Measurements from ENCODE around the gene HSF2BP. TPM values are rescaled to one million over a fixed set of nuclear protein-coding genes. Genes with fewer than 3 reads are reported as not detected.

Gene HSF2BP
- total RNA-seq: 1.6 and 1.7 TPM in 2 replicates

GRCh38 chr21:43659136-43660000 lies at the start of gene HSF2BP, which contains the start of gene RRP1B:
HSF2BP (minus strand) TSS chr21:43659488; CDS start chr21:43658096, 1,392 bp downstream.
RRP1B (plus strand) TSS chr21:43659560; CDS start chr21:43659665, 105 bp downstream.

Other genes starting within 250 kb of the HSF2BP start
- gene SIK1, start 232.4 kb downstream of the HSF2BP start, total RNA-seq: 0.30 and 9.1 TPM in 2 replicates
- gene RRP1B, start 72 bp upstream of the HSF2BP start, total RNA-seq: 39.0 and 46.5 TPM in 2 replicates
- 52.9 and 99.5 TPM in 2 replicates for gene PDXK, start 59.6 kb upstream of the HSF2BP start, total RNA-seq
- gene CSTB, start 116.8 kb upstream of the HSF2BP start, total RNA-seq: 3.6 and 4.5 TPM in 2 replicates
- 26.3 and 29.0 TPM in 2 replicates for gene RRP1, start 130.1 kb upstream of the HSF2BP start, total RNA-seq
- gene AGPAT3, start 205.7 kb upstream of the HSF2BP start, total RNA-seq: 30.2 and 35.4 TPM in 2 replicates